ENCODE data around the gene SP140. TPM values are rescaled to one million over a fixed set of nuclear protein-coding genes. Genes with fewer than 3 reads are reported as not detected.

SP140 gene
- total and polyA plus RNA-seq, 10 of the 15 experiments (the other 5 are each of a cell fraction or from before 2014, with no cell fraction given), result 61.7 to 164 (median 90.7) TPM

DNA sequence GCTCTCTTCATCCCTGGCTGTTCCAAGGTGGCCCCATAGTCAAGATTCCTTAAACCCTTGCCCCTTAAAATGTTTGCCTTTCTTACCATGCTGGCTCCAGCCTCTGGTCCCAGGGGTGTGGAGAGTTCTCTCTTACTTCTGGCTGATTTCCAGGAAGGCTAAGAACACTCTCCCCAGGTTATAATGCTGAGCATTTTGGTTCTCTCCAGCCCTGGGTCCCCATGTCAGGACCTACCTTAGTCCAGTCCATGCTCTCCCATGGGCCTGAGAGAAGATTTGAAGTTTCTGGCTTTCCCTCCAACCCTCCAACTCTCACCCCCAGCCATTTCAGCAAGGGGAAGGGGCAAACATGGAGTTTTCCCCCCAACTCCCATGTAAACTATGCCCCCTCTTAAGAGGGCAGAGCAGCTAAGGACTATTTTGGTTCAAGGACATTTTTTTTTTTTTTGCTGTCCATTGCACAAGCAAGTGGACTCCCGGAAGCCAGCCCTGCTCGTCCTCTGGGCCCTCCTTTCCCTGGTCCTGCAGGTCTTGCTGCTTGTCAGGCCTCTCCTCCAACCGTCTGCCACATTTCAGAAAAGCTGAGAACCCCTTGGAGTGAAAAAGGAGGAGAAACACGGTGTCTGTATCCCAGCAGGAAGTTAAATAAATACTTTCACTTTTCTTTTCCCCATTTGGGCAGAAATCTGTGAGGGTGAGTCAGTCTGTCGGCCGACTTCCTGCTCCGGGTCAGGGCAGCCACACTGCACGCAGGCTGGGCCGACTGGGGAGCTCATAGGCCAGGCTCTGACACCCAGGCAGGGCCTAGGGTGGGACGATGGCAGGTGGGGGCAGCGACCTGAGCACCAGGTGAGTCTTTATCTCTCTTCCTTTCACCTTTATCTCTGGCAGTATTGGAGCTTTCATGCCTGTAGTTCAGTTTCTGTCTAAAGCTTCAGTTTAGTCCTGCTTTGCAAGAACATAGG lies 101.2 kb downstream of the SP140 start, which contains the start of gene SP140L (continued):
- TF ChIP-seq, protein P1, sequence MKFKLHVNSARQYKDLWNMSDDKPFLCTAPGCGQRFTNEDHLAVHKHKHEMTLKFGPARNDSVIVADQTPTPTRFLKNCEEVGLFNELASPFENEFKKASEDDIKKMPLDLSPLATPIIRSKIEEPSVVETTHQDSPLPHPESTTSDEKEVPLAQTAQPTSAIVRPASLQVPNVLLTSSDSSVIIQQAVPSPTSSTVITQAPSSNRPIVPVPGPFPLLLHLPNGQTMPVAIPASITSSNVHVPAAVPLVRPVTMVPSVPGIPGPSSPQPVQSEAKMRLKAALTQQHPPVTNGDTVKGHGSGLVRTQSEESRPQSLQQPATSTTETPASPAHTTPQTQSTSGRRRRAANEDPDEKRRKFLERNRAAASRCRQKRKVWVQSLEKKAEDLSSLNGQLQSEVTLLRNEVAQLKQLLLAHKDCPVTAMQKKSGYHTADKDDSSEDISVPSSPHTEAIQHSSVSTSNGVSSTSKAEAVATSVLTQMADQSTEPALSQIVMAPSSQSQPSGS (IDR thresholded peaks at IDR 0.05; ENCODE audit: low read length), result peak; percentile 8; the same call in 1 of the 2 replicates
- TF ChIP-seq, protein P2, sequence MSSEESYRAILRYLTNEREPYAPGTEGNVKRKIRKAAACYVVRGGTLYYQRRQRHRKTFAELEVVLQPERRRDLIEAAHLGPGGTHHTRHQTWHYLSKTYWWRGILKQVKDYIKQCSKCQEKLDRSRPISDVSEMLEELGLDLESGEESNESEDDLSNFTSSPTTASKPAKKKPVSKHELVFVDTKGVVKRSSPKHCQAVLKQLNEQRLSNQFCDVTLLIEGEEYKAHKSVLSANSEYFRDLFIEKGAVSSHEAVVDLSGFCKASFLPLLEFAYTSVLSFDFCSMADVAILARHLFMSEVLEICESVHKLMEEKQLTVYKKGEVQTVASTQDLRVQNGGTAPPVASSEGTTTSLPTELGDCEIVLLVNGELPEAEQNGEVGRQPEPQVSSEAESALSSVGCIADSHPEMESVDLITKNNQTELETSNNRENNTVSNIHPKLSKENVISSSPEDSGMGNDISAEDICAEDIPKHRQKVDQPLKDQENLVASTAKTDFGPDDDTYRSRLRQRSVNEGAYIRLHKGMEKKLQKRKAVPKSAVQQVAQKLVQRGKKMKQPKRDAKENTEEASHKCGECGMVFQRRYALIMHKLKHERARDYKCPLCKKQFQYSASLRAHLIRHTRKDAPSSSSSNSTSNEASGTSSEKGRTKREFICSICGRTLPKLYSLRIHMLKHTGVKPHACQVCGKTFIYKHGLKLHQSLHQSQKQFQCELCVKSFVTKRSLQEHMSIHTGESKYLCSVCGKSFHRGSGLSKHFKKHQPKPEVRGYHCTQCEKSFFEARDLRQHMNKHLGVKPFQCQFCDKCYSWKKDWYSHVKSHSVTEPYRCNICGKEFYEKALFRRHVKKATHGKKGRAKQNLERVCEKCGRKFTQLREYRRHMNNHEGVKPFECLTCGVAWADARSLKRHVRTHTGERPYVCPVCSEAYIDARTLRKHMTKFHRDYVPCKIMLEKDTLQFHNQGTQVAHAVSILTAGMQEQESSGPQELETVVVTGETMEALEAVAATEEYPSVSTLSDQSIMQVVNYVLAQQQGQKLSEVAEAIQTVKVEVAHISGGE (CRISPR knock-in tag; IDR thresholded peaks at IDR 0.05), result no peak
- TF ChIP-seq MTA3 (IDR thresholded peaks at IDR 0.05; ENCODE audit: borderline replicate concordance, low read length) (no peak), ZNF384 (IDR thresholded peaks at IDR 0.05; ENCODE audit: borderline replicate concordance, low read depth, low read length) (peak; percentile 48; the same call in 1 of the 2 replicates), ATF7 (IDR thresholded peaks at IDR 0.05; ENCODE audit: low read depth) (no peak; the same call in 1 of the 2 replicates), ETV6 (conservative IDR thresholded peaks at IDR 0.05 in 1 of 2, IDR thresholded peaks at IDR 0.05 in 1 of 2; ENCODE audit: borderline replicate concordance in 1 of 2, low read depth in 1 of 2) (peak in 1 of 2 experiments; percentile 74; a peak in 1 of 4 replicates), EED (IDR thresholded peaks at IDR 0.05; ENCODE audit: low read depth) (no peak; the same call in 1 of the 2 replicates), NR2F1 (conservative IDR thresholded peaks at IDR 0.05) (peak; percentile 49; the same call in 1 of the 2 replicates), ZBED1 (IDR thresholded peaks at IDR 0.05; ENCODE audit: borderline replicate concordance) (no peak), NFYA (IDR thresholded peaks at IDR 0.05; ENCODE audit: borderline replicate concordance, low read depth, low read length) (no peak), HDGF (IDR thresholded peaks at IDR 0.05) (no peak), ASH2L (IDR thresholded peaks at IDR 0.05; ENCODE audit: borderline replicate concordance, low read depth) (peak; percentile 45; the same call in 1 of the 2 replicates), GABPA (IDR thresholded peaks at IDR 0.05; ENCODE audit: low read depth) (peak; percentile 92), ZNF207 (IDR thresholded peaks at IDR 0.05; ENCODE audit: borderline replicate concordance) (no peak)
- TF ChIP-seq, protein P3, sequence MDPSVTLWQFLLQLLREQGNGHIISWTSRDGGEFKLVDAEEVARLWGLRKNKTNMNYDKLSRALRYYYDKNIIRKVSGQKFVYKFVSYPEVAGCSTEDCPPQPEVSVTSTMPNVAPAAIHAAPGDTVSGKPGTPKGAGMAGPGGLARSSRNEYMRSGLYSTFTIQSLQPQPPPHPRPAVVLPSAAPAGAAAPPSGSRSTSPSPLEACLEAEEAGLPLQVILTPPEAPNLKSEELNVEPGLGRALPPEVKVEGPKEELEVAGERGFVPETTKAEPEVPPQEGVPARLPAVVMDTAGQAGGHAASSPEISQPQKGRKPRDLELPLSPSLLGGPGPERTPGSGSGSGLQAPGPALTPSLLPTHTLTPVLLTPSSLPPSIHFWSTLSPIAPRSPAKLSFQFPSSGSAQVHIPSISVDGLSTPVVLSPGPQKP (IDR thresholded peaks at IDR 0.05; ENCODE audit: low read depth, low read length), result peak; percentile 73
- TF ChIP-seq, protein P4, sequence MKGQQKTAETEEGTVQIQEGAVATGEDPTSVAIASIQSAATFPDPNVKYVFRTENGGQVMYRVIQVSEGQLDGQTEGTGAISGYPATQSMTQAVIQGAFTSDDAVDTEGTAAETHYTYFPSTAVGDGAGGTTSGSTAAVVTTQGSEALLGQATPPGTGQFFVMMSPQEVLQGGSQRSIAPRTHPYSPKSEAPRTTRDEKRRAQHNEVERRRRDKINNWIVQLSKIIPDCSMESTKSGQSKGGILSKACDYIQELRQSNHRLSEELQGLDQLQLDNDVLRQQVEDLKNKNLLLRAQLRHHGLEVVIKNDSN (IDR thresholded peaks at IDR 0.05; ENCODE audit: borderline replicate concordance, extremely low read length, insufficient read depth, low read depth, low read length), result no peak
- TF ChIP-seq, protein P5, sequence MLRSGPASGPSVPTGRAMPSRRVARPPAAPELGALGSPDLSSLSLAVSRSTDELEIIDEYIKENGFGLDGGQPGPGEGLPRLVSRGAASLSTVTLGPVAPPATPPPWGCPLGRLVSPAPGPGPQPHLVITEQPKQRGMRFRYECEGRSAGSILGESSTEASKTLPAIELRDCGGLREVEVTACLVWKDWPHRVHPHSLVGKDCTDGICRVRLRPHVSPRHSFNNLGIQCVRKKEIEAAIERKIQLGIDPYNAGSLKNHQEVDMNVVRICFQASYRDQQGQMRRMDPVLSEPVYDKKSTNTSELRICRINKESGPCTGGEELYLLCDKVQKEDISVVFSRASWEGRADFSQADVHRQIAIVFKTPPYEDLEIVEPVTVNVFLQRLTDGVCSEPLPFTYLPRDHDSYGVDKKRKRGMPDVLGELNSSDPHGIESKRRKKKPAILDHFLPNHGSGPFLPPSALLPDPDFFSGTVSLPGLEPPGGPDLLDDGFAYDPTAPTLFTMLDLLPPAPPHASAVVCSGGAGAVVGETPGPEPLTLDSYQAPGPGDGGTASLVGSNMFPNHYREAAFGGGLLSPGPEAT (IDR thresholded peaks at IDR 0.05; ENCODE audit: low read depth), result peak; percentile 43; the same call in 1 of the 2 replicates

All from GM12878 (cell line).